Measurements from ENCODE around the gene TMC5.

- no peak for TF ChIP-seq POLR2A (IDR thresholded peaks at IDR 0.05; ENCODE audit: extremely low read depth, insufficient read length)
- TF ChIP-seq CTCF (IDR thresholded peaks at IDR 0.05; ENCODE audit: low read depth, low read length), result no peak
Measured at GRCh38 chr16:19503461-19504075, 85.9 kb downstream of the TMC5 start.

Data from NB4 (cell line).